Subcutaneous adipose tissue (tissue), 4 donors: ENCODE measurements around the gene UBTD2. TPM values are rescaled to one million over a fixed set of nuclear protein-coding genes. Genes with fewer than 3 reads are reported as not detected.

ENCODE experiments used
- CTCF ChIP-seq: fragments of 450-650 bp; IDR thresholded peaks from one replicate; pipeline ENCODE4 v1.5.1; 2016; ENCODE audit warnings: low read depth, mild to moderate bottlenecking, control low read depth, antibody characterized with exemption, moderate library complexity
- total RNA-seq, 4 donors: library from RNA; depleted of rRNA; stranded (reverse); fragments of >200 nt; gene quantifications; one replicate each; pipeline ENCODE4 v1.1.0, GENCODE V29; 2016

The UBTD2 gene
- total RNA-seq, 4 donors from 2014 or later = 13.8 to 26.9 (median 21.8) TPM

DNA sequence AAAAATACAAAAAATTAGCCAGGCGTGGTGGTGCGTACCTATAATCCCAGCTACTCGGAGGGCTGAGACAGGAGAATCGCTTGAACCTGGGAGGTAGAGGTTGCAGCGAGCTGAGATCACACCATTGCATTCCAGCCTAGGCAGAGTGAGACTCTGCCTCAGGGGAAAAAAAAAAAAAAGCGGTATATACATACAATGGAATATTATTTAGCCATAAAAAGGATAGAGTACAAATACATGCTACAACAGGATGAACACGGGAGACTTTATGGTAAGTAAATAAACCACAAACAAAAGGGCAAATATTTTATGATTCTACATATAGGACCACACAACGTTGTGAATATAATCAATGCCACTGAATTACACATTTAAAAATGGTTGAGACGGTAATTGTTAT is 5.2 kb downstream of the UBTD2 start:
- TF ChIP-seq CTCF = no peak

GRCh38 chr5:172276214-172276613 is 7.3 kb downstream of the UBTD2 start:
- TF ChIP-seq CTCF = no peak

DNA sequence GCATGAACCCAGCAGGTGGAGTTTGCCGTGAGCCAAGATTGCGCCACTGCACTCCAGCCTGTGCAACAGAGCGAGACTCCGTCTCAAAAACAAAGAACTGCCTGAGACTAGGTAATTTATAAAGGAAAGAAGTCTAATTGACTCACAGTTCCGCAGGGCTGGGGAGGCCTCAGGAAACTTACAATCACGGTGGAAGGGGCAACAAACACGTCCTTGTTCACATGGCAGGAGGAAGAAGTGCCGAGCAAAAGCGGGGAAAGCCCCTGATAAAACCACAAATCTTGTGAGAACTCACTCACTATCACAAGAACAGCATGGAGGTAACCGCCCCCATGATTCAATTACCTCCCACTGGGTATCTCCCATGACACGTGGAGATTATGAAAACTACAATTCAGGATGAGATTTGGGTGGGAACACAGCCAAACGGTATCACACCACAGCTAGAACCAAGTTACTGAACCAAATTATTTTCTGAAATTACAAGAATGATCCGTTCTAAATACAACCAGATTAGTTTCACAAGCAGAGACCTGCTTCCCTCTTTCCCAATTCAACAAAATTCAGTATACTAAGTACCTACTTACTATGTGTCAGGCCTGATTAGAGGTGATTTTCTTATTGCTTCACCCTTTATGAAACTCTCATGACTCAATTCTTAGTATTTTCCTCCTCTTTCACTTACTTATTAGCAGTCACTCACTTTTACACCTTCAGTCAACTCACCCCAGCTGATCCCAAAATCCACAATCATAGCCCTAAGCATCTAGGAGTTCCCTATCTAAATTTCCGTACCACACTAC is 8.4 kb downstream of the UBTD2 start:
- no peak for TF ChIP-seq CTCF

DNA sequence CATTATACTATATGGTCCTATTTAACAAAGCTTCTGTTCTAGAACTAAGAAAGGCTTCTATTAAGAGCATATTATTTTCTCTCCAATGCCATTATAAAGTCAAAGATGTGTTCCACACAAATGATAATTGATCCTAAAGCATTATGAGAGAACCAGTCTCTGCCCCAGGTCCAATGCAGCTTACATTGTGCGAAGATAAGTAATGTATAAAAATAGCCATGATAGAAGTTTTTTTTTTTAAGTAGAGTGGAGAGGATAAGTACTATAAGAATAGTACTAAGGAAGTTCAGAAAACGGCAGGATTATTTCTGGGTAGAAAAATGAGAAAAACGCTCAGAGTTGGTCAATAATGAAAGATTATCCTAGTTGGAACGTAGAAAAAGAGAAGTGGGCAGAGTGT is 15.6 kb downstream of the UBTD2 start:
- no peak for TF ChIP-seq CTCF

GRCh38 chr5:172266676-172267092 is 16.9 kb downstream of the UBTD2 start:
- TF ChIP-seq CTCF = no peak

DNA sequence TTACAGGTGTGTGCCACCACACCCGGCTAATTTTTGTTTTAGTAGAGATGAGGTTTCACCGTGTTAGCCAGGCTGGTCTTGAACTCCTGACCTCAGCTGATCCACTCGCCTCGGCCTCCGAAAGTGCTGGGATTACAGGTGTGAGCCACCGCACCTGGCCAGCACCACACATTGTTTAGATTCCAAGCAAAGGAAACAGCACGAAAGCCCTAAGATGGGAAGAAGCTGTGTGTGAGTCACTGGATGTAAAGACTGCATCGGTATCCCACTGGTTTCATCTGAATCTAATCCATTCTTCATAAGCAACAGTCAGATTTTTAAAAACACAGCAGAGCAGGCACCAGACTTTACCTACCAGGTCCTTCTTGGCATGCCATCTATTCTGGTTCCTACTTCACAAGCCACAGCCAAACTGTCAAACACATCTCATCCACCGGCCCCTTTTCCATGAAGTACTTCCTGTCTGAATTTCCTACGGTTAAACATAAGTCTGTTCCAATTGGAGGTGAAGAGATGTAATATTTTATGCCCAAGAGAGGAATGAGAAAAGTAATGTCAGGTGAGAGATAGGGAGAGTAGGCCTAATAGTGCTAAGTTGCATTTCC is 17.4 kb downstream of the UBTD2 start:
- TF ChIP-seq CTCF = no peak

GRCh38 chr5:172264815-172265395 is 18.7 kb downstream of the UBTD2 start:
- TF ChIP-seq CTCF = no peak
